OCI-LY7 (cell line): ENCODE measurements around the gene MRPL9.
"Not testable (repeated sequence)": the region's sequence is repeated elsewhere in the genome, so short reads cannot be mapped to it uniquely, and the experiment has no call there.

Experiments used
- CTCF ChIP-seq: fragments of 200-600 bp; sonication (generic); conservative IDR thresholded peaks from 2 replicates; pipeline ENCODE4 v1.5.1; 2014; ENCODE audit warnings: mild to moderate bottlenecking, antibody characterized with exemption, low read length, moderate library complexity, mixed read lengths
- EZH2phosphoT487 ChIP-seq: fragments of 200-600 bp; sonication (generic); IDR thresholded peaks from 2 replicates; pipeline ENCODE4 v1.6.1; 2018; ENCODE audit warnings: low read depth, borderline replicate concordance, mild to moderate bottlenecking, mixed run types, antibody characterized with exemption, low read length, moderate library complexity, mixed read lengths

GRCh38 chr1:151733995-151734394, 29.3 kb downstream of the MRPL9 start:
- TF ChIP-seq CTCF, EZH2phosphoT487: not testable (repeated sequence)
